WERI-Rb-1 (cell line): Measurements from ENCODE around the gene TMEM154.

ENCODE experiments used
- DNase-seq: peaks from one replicate; pipeline ENCODE4 v3.0.0-alpha.2; 2020
- H3K27ac ChIP-seq: fragments of 250-450 bp; sonication (Bioruptor Pico); 2 replicates; pipeline ENCODE4 v1.5.1; 2020; ENCODE audit warnings: mild to moderate bottlenecking, moderate library complexity
- H3K27me3 ChIP-seq: fragments of 250-450 bp; sonication (Bioruptor Pico); 2 replicates; pipeline ENCODE4 v1.5.1; 2021; ENCODE audit warnings: mild to moderate bottlenecking, low read depth, moderate library complexity; ENCODE audit not compliant: insufficient read depth, severe bottlenecking
- H3K36me3 ChIP-seq: fragments of 250-450 bp; sonication (Bioruptor Pico); 2 replicates; pipeline ENCODE4 v1.5.1; 2020; ENCODE audit warnings: mild to moderate bottlenecking, moderate library complexity
- H3K4me3 ChIP-seq: 2 replicates; pipeline ENCODE4 v1.5.1; 2011; ENCODE audit warnings: low read depth, mild to moderate bottlenecking, control low read depth, low read length
- H3K9me3 ChIP-seq: fragments of 250-450 bp; sonication (Bioruptor Pico); 2 replicates; pipeline ENCODE4 v1.5.1; 2021; ENCODE audit warnings: mild to moderate bottlenecking, moderate library complexity; ENCODE audit not compliant: severe bottlenecking
- CTCF ChIP-seq: IDR thresholded peaks from 2 replicates; pipeline ENCODE4 v1.5.1; 2011; ENCODE audit warnings: low read depth, mild to moderate bottlenecking, control low read depth, inconsistent platforms, low read length

Gene TMEM154

GRCh38 chr4:152643153-152644035, 36.4 kb downstream of the TMEM154 start:
- Histone ChIP-seq H3K27me3 (no peaks in the 10 kb centered on the region), H3K36me3 (no peaks in the 10 kb centered on the region), H3K27ac (no peak overlapping the region), H3K9me3 (no peaks in the 10 kb centered on the region), H3K4me3 (no peak overlapping the region)
- DNase-seq: no peak
- TF ChIP-seq CTCF: no peak

- no peak overlapping the region for H3K4me3 ChIP-seq
- no peak overlapping the region for H3K27ac ChIP-seq
- H3K9me3 ChIP-seq: no peaks in the 10 kb centered on the region
- no peak for TF ChIP-seq CTCF
- H3K36me3 ChIP-seq: no peaks in the 10 kb centered on the region
- DNase-seq: no peak
- no peaks in the 10 kb centered on the region for H3K27me3 ChIP-seq
These were observed 39.5 kb downstream of the TMEM154 start for GRCh38 chr4:152640058-152640921.

GRCh38 chr4:152635851-152636250, 43.9 kb downstream of the TMEM154 start:
- no peak for TF ChIP-seq CTCF
- Histone ChIP-seq H3K27me3 (no peaks in the 10 kb centered on the region), H3K4me3 (no peak overlapping the region), H3K36me3 (no peaks in the 10 kb centered on the region), H3K9me3 (no peaks in the 10 kb centered on the region), H3K27ac (no peak overlapping the region)
- no peak for DNase-seq

GRCh38 chr4:152634110-152634760, 45.6 kb downstream of the TMEM154 start:
- Histone ChIP-seq H3K36me3 (no peaks in the 10 kb centered on the region), H3K4me3 (no peak overlapping the region), H3K9me3 (no peaks in the 10 kb centered on the region), H3K27ac (no peak overlapping the region), H3K27me3 (no peaks in the 10 kb centered on the region)
- no peak for DNase-seq
- no peak for TF ChIP-seq CTCF

- Histone ChIP-seq H3K36me3 (no peaks in the 10 kb centered on the region), H3K4me3 (no peak overlapping the region), H3K9me3 (no peaks in the 10 kb centered on the region), H3K27ac (no peak overlapping the region), H3K27me3 (no peaks in the 10 kb centered on the region)
- DNase-seq: no peak
- TF ChIP-seq CTCF: no peak
These were observed 46.7 kb downstream of the TMEM154 start for GRCh38 chr4:152633118-152633517.
